ENCODE results near the gene URM1. TPM values are rescaled to one million over a fixed set of nuclear protein-coding genes. Genes with fewer than 3 reads are reported as not detected.

The URM1 gene
- total RNA-seq, 4 donors from 2014 or later = 17.8 to 20.9 (median 19.7) TPM

- no peak for TF ChIP-seq CTCF (IDR thresholded peaks at IDR 0.05; ENCODE audit: low read depth)
Measured at GRCh38 chr9:128420651-128421481, 49.7 kb downstream of the URM1 start, which contains the start of gene CERCAM. Gene CERCAM (plus strand): TSS chr9:128420857. CDS start chr9:128420878, 21 bp downstream.

GRCh38 chr9:128421482-128421996 is 50.4 kb downstream of the URM1 start:
- TF ChIP-seq CTCF (IDR thresholded peaks at IDR 0.05; ENCODE audit: low read depth) = no peak

GRCh38 chr9:128422783-128423150 is 51.6 kb downstream of the URM1 start:
- TF ChIP-seq CTCF (IDR thresholded peaks at IDR 0.05; ENCODE audit: low read depth) = no peak

GRCh38 chr9:128424268-128424780 is 53.1 kb downstream of the URM1 start:
- TF ChIP-seq CTCF (IDR thresholded peaks at IDR 0.05; ENCODE audit: low read depth) = no peak

- no peak for TF ChIP-seq CTCF (IDR thresholded peaks at IDR 0.05; ENCODE audit: low read depth)
Measured at GRCh38 chr9:128428644-128429512, 57.7 kb downstream of the URM1 start.

- no peak for TF ChIP-seq CTCF (IDR thresholded peaks at IDR 0.05; ENCODE audit: low read depth)
Measured at GRCh38 chr9:128429513-128430086, 58.4 kb downstream of the URM1 start.
